MM.1S (cell line): ENCODE data around the gene HABP4.

Source experiments
- DNase-seq: peaks from one replicate; pipeline ENCODE4 v3.0.0-alpha.2; 2015
- H2AFZ ChIP-seq: fragments of 300-600 bp; sonication (generic); 2 replicates; pipeline ENCODE4 v1.6.0; 2016; ENCODE audit warnings: antibody characterized with exemption, low read length
- H3F3A ChIP-seq: fragments of 300-600 bp; sonication (generic); 2 replicates; pipeline ENCODE4 v1.6.1; 2016; ENCODE audit warnings: mild to moderate bottlenecking, antibody characterized with exemption, low read length, moderate library complexity, mixed read lengths; ENCODE audit not compliant: insufficient read depth
- H3K27ac ChIP-seq: fragments of 300-600 bp; sonication (generic); 2 replicates; pipeline ENCODE4 v1.5.1; 2016; ENCODE audit warnings: mild to moderate bottlenecking, low read length
- H3K27me3 ChIP-seq: fragments of 300-600 bp; sonication (generic); replicated peaks from 2 replicates; pipeline ENCODE4 v1.6.0; 2016; ENCODE audit warnings: low read length; ENCODE audit not compliant: insufficient read depth
- H3K36me3 ChIP-seq: fragments of 300-600 bp; sonication (generic); replicated peaks from 2 replicates; pipeline ENCODE4 v1.6.1; 2016; ENCODE audit warnings: mild to moderate bottlenecking, low read length, mixed read lengths; ENCODE audit not compliant: insufficient read depth
- H3K4me1 ChIP-seq: fragments of 300-600 bp; sonication (generic); 2 replicates; pipeline ENCODE4 v1.6.1; 2016; ENCODE audit warnings: low read length, mixed read lengths
- H3K4me2 ChIP-seq: fragments of 300-600 bp; sonication (generic); 2 replicates; pipeline ENCODE4 v1.6.0; 2016; ENCODE audit warnings: low read depth, low read length
- H3K4me3 ChIP-seq: fragments of 300-600 bp; sonication (generic); 2 replicates; pipeline ENCODE4 v1.5.1; 2016; ENCODE audit warnings: low read length, mixed read lengths
- H3K79me2 ChIP-seq: fragments of 300-600 bp; sonication (generic); 2 replicates; pipeline ENCODE4 v1.6.1; 2016; ENCODE audit warnings: mixed run types, low read length, mixed read lengths
- H3K9ac ChIP-seq: fragments of 300-600 bp; sonication (generic); 2 replicates; pipeline ENCODE4 v1.6.1; 2016; ENCODE audit warnings: low read length, mixed read lengths
- H3K9me2 ChIP-seq: fragments of 300-600 bp; sonication (generic); replicated peaks from 2 replicates; pipeline ENCODE4 v1.6.1; 2016; ENCODE audit warnings: mild to moderate bottlenecking, low read length, mixed read lengths; ENCODE audit not compliant: insufficient read depth
- H3K9me3 ChIP-seq: fragments of 300-600 bp; sonication (generic); replicated peaks from 2 replicates; pipeline ENCODE4 v1.6.1; 2016; ENCODE audit warnings: mild to moderate bottlenecking, low read length, mixed read lengths; ENCODE audit not compliant: insufficient read depth
- H4K20me1 ChIP-seq: fragments of 300-600 bp; sonication (generic); 2 replicates; pipeline ENCODE4 v1.6.1; 2016; ENCODE audit warnings: mild to moderate bottlenecking, low read length, moderate library complexity, mixed read lengths; ENCODE audit not compliant: insufficient read depth
- CTCF ChIP-seq: fragments of 300-600 bp; sonication (generic); IDR thresholded peaks from 2 replicates; pipeline ENCODE4 v1.5.1; 2016; ENCODE audit warnings: antibody characterized with exemption, low read length, mixed read lengths
- EZH2 ChIP-seq: fragments of 300-600 bp; sonication (generic); optimal IDR thresholded peaks from 2 replicates; pipeline ENCODE3; 2017; ENCODE audit warnings: low read depth, mild to moderate bottlenecking, antibody characterized with exemption, low read length, mixed read lengths
- EZH2phosphoT487 ChIP-seq: fragments of 300-600 bp; sonication (generic); IDR thresholded peaks from 2 replicates; pipeline ENCODE4 v1.6.1; 2018; ENCODE audit warnings: antibody characterized with exemption, low read length

HABP4 gene

GRCh38 chr9:96489482-96489979 is 39.6 kb downstream of the HABP4 start:
- peaks cover 5% of the 10 kb centered on the region for H3K4me1 ChIP-seq
- H3K79me2 ChIP-seq = no peaks in the 10 kb centered on the region
- no peaks in the 10 kb centered on the region for H3K9me2 ChIP-seq
- no peak overlapping the region for H3K27ac ChIP-seq
- H3K4me2 ChIP-seq = no peak overlapping the region
- H2AFZ ChIP-seq = no peak overlapping the region
- no peak for DNase-seq
- H3K4me3 ChIP-seq = no peak overlapping the region
- H3K9me3 ChIP-seq = no peaks in the 10 kb centered on the region
- no peaks in the 10 kb centered on the region for H3K27me3 ChIP-seq
- TF ChIP-seq EZH2 = no peak
- TF ChIP-seq CTCF = no peak
- no peak for TF ChIP-seq EZH2phosphoT487
- peaks cover 4% of the 10 kb centered on the region for H3F3A ChIP-seq
- no peaks in the 10 kb centered on the region for H4K20me1 ChIP-seq
- H3K36me3 ChIP-seq = no peaks in the 10 kb centered on the region
- H3K9ac ChIP-seq = no peak overlapping the region

GRCh38 chr9:96490534-96491078 is 40.6 kb downstream of the HABP4 start:
- Histone ChIP-seq H3K4me2 (no peak overlapping the region), H3K27ac (no peak overlapping the region), H3K36me3 (no peaks in the 10 kb centered on the region), H3K9me2 (no peaks in the 10 kb centered on the region), H3K79me2 (no peaks in the 10 kb centered on the region), H3F3A (no peaks in the 10 kb centered on the region), H3K27me3 (no peaks in the 10 kb centered on the region), H3K4me3 (no peak overlapping the region), H2AFZ (no peak overlapping the region), H3K9me3 (no peaks in the 10 kb centered on the region), H4K20me1 (no peaks in the 10 kb centered on the region), H3K9ac (no peak overlapping the region), H3K4me1 (peaks cover under 1% of the 10 kb centered on the region)
- no peak for DNase-seq
- TF ChIP-seq CTCF (no peak), EZH2phosphoT487 (no peak), EZH2 (no peak)

GRCh38 chr9:96491079-96491879 is 41.3 kb downstream of the HABP4 start:
- Histone ChIP-seq H4K20me1 (no peaks in the 10 kb centered on the region), H3K27me3 (no peaks in the 10 kb centered on the region), H3K9me2 (no peaks in the 10 kb centered on the region), H3K4me3 (no peak overlapping the region), H3K4me1 (no peaks in the 10 kb centered on the region), H3K27ac (no peak overlapping the region), H3K79me2 (no peaks in the 10 kb centered on the region), H3K9ac (no peak overlapping the region), H3F3A (no peaks in the 10 kb centered on the region), H3K9me3 (no peaks in the 10 kb centered on the region), H3K36me3 (no peaks in the 10 kb centered on the region), H3K4me2 (no peak overlapping the region), H2AFZ (no peak overlapping the region)
- no peak for TF ChIP-seq EZH2
- no peak for TF ChIP-seq CTCF
- no peak for TF ChIP-seq EZH2phosphoT487
- DNase-seq = no peak
